IMR-90 (cell line): ENCODE measurements around the gene LFNG. TPM values are rescaled to one million over a fixed set of nuclear protein-coding genes. Genes with fewer than 3 reads are reported as not detected.

ENCODE experiments used
- ATAC-seq: fragments of 200-7000 bp; cut with Tn5 transposase; 2 replicates; pipeline ENCODE4 v1.9.1; 2020; ENCODE audit warnings: low read depth, mild to moderate bottlenecking, moderate library complexity
- BruUV-seq: library from RNA; stranded (reverse); fragments of 400-500 nt; replicated peaks from 2 replicates; lab custom pipeline; 2021; lab: Mats Ljungman, UMichigan
- CTCF ChIA-PET: fragments of 300-600 bp; formaldehyde crosslinking; extraction: SDS; loops from one replicate; lab custom pipeline; 2021; ENCODE audit warnings: antibody characterized with exemption; lab: Yijun Ruan, JAX
- POLR2A ChIA-PET: fragments of 300-600 bp; sonication (Branson Sonifier 250); formaldehyde crosslinking; loops from one replicate; lab custom pipeline; 2022; ENCODE audit warnings: antibody characterized with exemption; ENCODE audit not compliant: unreplicated experiment; lab: Charles Lee
- DNase-seq: peaks from one replicate; pipeline ENCODE4 v3.0.0; 2013
- H2AFZ ChIP-seq: replicated peaks from 2 replicates; pipeline ENCODE3; 2013; ENCODE audit warnings: low read length, mild to moderate bottlenecking; ENCODE audit not compliant: poor library complexity
- H2AK5ac ChIP-seq: 2 replicates; pipeline ENCODE4 v1.6.1; 2013; ENCODE audit warnings: low read depth, low read length, inconsistent platforms
- H2AK9ac ChIP-seq: replicated peaks from 2 replicates; pipeline ENCODE3; 2013; ENCODE audit warnings: mild to moderate bottlenecking, low read depth, low read length, moderate library complexity; ENCODE audit not compliant: poor library complexity
- H2BK120ac ChIP-seq: 2 replicates; pipeline ENCODE4 v1.6.1; 2013; ENCODE audit warnings: low read depth, low read length, inconsistent platforms
- H2BK15ac ChIP-seq: 3 replicates; pipeline ENCODE4 v1.6.1; 2013; ENCODE audit warnings: low read depth, low read length, inconsistent platforms
- H2BK20ac ChIP-seq: 2 replicates; pipeline ENCODE4 v1.6.1; 2013; ENCODE audit warnings: low read depth, mild to moderate bottlenecking, inconsistent platforms, low read length, moderate library complexity
- H2BK5ac ChIP-seq: 2 replicates; pipeline ENCODE4 v1.6.1; 2013; ENCODE audit warnings: mild to moderate bottlenecking, low read depth, low read length, inconsistent platforms; ENCODE audit not compliant: poor library complexity, severe bottlenecking
- H3K14ac ChIP-seq: replicated peaks from 2 replicates; pipeline ENCODE4 v1.6.1; 2013; ENCODE audit warnings: low read depth, low read length, inconsistent platforms
- H3K18ac ChIP-seq: 2 replicates; pipeline ENCODE4 v1.6.1; 2013; ENCODE audit warnings: low read depth, low read length, control low read depth
- H3K23ac ChIP-seq: 2 replicates; pipeline ENCODE4 v1.6.1; 2013; ENCODE audit warnings: low read depth, low read length, inconsistent platforms
- H3K27ac ChIP-seq: 2 replicates; pipeline ENCODE4 v1.5.1; 2013; ENCODE audit warnings: mild to moderate bottlenecking, control low read depth, low read length; ENCODE audit not compliant: insufficient read depth
- H3K27me3 ChIP-seq: 2 replicates; pipeline ENCODE4 v1.6.1; 2013; ENCODE audit warnings: low read length; ENCODE audit not compliant: control insufficient read depth, insufficient read depth
- H3K36me3 ChIP-seq: 2 replicates; pipeline ENCODE4 v1.6.1; 2013; ENCODE audit warnings: low read length, mixed read lengths; ENCODE audit not compliant: control insufficient read depth, insufficient read depth
- H3K4ac ChIP-seq: 2 replicates; pipeline ENCODE4 v1.6.1; 2013; ENCODE audit warnings: low read depth, low read length, inconsistent platforms
- H3K4me1 ChIP-seq: 2 replicates; pipeline ENCODE4 v1.6.1; 2013; ENCODE audit warnings: low read length, mixed read lengths; ENCODE audit not compliant: control insufficient read depth, insufficient read depth
- H3K4me2 ChIP-seq: 2 replicates; pipeline ENCODE4 v1.6.1; 2013; ENCODE audit warnings: low read depth, mild to moderate bottlenecking, control low read depth, low read length, moderate library complexity
- H3K4me3 ChIP-seq: 2 replicates; pipeline ENCODE4 v1.5.1; 2013; ENCODE audit warnings: low read depth, mild to moderate bottlenecking, control low read depth, low read length, moderate library complexity; ENCODE audit not compliant: insufficient read depth
- H3K56ac ChIP-seq: 2 replicates; pipeline ENCODE4 v1.6.1; 2013; ENCODE audit warnings: low read length, inconsistent platforms; ENCODE audit not compliant: insufficient read depth; ENCODE audit errors: extremely low read depth
- H3K79me1 ChIP-seq, 2 experiments: 2 replicates each; pipeline ENCODE4 v1.6.1; 2013; ENCODE audit warnings: low read length in 2 of 2, inconsistent platforms in 1 of 2, low read depth in 1 of 2
- H3K9ac ChIP-seq: 2 replicates; pipeline ENCODE4 v1.6.1; 2013; ENCODE audit warnings: low read depth, low read length, control low read depth
- H3K9me1 ChIP-seq: 2 replicates; pipeline ENCODE4 v1.6.1; 2013; ENCODE audit warnings: low read length, inconsistent platforms; ENCODE audit not compliant: insufficient read depth
- H3K9me3 ChIP-seq: 2 replicates; pipeline ENCODE4 v1.6.1; 2013; ENCODE audit warnings: low read length; ENCODE audit not compliant: control insufficient read depth, insufficient read depth
- H4K20me1 ChIP-seq: 2 replicates; pipeline ENCODE4 v1.6.1; 2013; ENCODE audit warnings: low read length, inconsistent platforms; ENCODE audit not compliant: insufficient read depth
- H4K5ac ChIP-seq: 2 replicates; pipeline ENCODE4 v1.6.1; 2013; ENCODE audit warnings: mild to moderate bottlenecking, low read depth, low read length, control low read depth
- H4K8ac ChIP-seq, 2 experiments: 2 replicates each; pipeline ENCODE4 v1.6.1; 2013; ENCODE audit warnings: low read depth in 2 of 2, low read length in 2 of 2, control low read depth in 1 of 2, inconsistent platforms in 1 of 2
- H4K91ac ChIP-seq: 2 replicates; pipeline ENCODE4 v1.6.1; 2013; ENCODE audit warnings: low read depth, low read length, inconsistent platforms; ENCODE audit not compliant: insufficient read depth
- BHLHE40 ChIP-seq: fragments of 150-350 bp; IDR thresholded peaks from 2 replicates; pipeline ENCODE4 v1.6.1; 2016; ENCODE audit warnings: mild to moderate bottlenecking, low read depth, low read length
- CEBPB ChIP-seq: IDR thresholded peaks from 2 replicates; pipeline ENCODE4 v1.6.1; 2012; ENCODE audit warnings: low read depth, low read length, improper control_type of control experiment
- CHD1 ChIP-seq: IDR thresholded peaks from 2 replicates; pipeline ENCODE4 v1.6.1; 2012; ENCODE audit warnings: low read depth, low read length, improper control_type of control experiment
- CTCF ChIP-seq: conservative IDR thresholded peaks from 2 replicates; pipeline ENCODE4 v1.5.1; 2012; ENCODE audit warnings: mild to moderate bottlenecking, low read depth, low read length, improper control_type of control experiment
- ELK1 ChIP-seq: fragments of 150-350 bp; IDR thresholded peaks from 2 replicates; pipeline ENCODE4 v1.6.1; 2016; ENCODE audit warnings: low read depth, mild to moderate bottlenecking, low read length, moderate library complexity, borderline replicate concordance
- FOS ChIP-seq: fragments of 150-350 bp; IDR thresholded peaks from 2 replicates; pipeline ENCODE4 v1.6.1; 2016; ENCODE audit warnings: low read depth, low read length
- MAFK ChIP-seq: IDR thresholded peaks from 2 replicates; pipeline ENCODE4 v1.6.1; 2012; ENCODE audit warnings: low read depth, low read length, improper control_type of control experiment
- MAZ ChIP-seq: IDR thresholded peaks from 2 replicates; pipeline ENCODE4 v1.6.1; 2012; ENCODE audit warnings: low read depth, mild to moderate bottlenecking, low read length, improper control_type of control experiment, moderate library complexity, borderline replicate concordance
- MXI1 ChIP-seq: IDR thresholded peaks from 2 replicates; pipeline ENCODE4 v1.6.1; 2012; ENCODE audit warnings: low read depth, mild to moderate bottlenecking, low read length, moderate library complexity, borderline replicate concordance
- NFE2L2 ChIP-seq: fragments of 150-350 bp; IDR thresholded peaks from 2 replicates; pipeline ENCODE4 v1.6.1; 2016; ENCODE audit warnings: low read depth, mild to moderate bottlenecking, low read length
- POLR2A ChIP-seq: IDR thresholded peaks from 2 replicates; pipeline ENCODE4 v1.6.1; 2012; ENCODE audit warnings: mild to moderate bottlenecking, low read depth, low read length
- RAD21 ChIP-seq: IDR thresholded peaks from 2 replicates; pipeline ENCODE4 v1.6.1; 2012; ENCODE audit warnings: low read length, improper control_type of control experiment
- RCOR1 ChIP-seq: IDR thresholded peaks from 2 replicates; pipeline ENCODE4 v1.6.1; 2012; ENCODE audit warnings: mild to moderate bottlenecking, low read length, improper control_type of control experiment; ENCODE audit not compliant: insufficient replicate concordance
- SMC3 ChIP-seq: fragments of 150-350 bp; IDR thresholded peaks from 2 replicates; pipeline ENCODE4 v1.6.1; 2016; ENCODE audit warnings: low read depth, mild to moderate bottlenecking, antibody characterized with exemption, low read length, moderate library complexity
- USF2 ChIP-seq: fragments of 150-350 bp; IDR thresholded peaks from 2 replicates; pipeline ENCODE4 v1.6.1; 2017; ENCODE audit warnings: mild to moderate bottlenecking, antibody characterized with exemption, low read length, low read depth
- WGBS, 2 experiments: methylation state at CpG; one replicate each; pipeline versions ENCODE4 v1.1.5 to v1.1.7; 2013; ENCODE audit warnings: missing lambda C conversion rate in 2 of 2; ENCODE audit not compliant: insufficient read length in 1 of 2; ENCODE audit errors: extremely low coverage in 2 of 2; 5-methylcytosine and 5-hydroxymethylcytosine counted together
- dilution Hi-C: fragments of 300-500 bp; cut with HindIII; formaldehyde crosslinking; loops from one replicate; pipeline ENCODE4 v1.14.3; 2018; ENCODE audit warnings: low sequenced_read_pairs; ENCODE audit not compliant: unreplicated experiment
- in situ Hi-C: fragments of 300-500 bp; cut with MboI; formaldehyde crosslinking; loops from 3 replicates; pipeline ENCODE4 v1.14.3; 2019; ENCODE audit warnings: low sequenced_read_pairs, inconsistent platforms, mixed read lengths
- intact Hi-C: fragments of 100-400 bp; cut with micrococcal nuclease; formaldehyde crosslinking; loops from 2 replicates; pipeline ENCODE4 v1.10.0; 2022
- polyA plus RNA-seq, 3 experiments: library from polyadenylated mRNA; depleted of rRNA; stranded (reverse); fragments of >200 nt; gene quantifications; 2 replicates each; pipeline ENCODE4 v1.2.3, GENCODE V29; 2012; ENCODE audit warnings: low replicate concordance in 1 of 3
- total RNA-seq: library from RNA; depleted of rRNA; stranded (reverse); fragments of >200 nt; gene quantifications from 2 replicates; pipeline ENCODE4 v1.2.3, GENCODE V29; 2012

Gene LFNG
- total and polyA plus RNA-seq, 2 of the 4 experiments (the other 2 are of a cell fraction) = 1.8 to 5.1 TPM

- Histone ChIP-seq H3K36me3 (peaks cover 61% of the 10 kb centered on the region), H2BK20ac (no peak overlapping the region), H4K8ac (no peak overlapping the region), H3K56ac (no peak overlapping the region), H3K14ac (no peak overlapping the region), H2AK5ac (no peak overlapping the region), H2AFZ (no peak overlapping the region), H3K23ac (no peak overlapping the region), H2BK5ac (no peak overlapping the region), H3K9me1 (no peaks in the 10 kb centered on the region), H3K4me3 (no peak overlapping the region), H3K27ac (no peak overlapping the region), H3K79me1 (no peaks in the 10 kb centered on the region), H3K18ac (no peak overlapping the region), H4K91ac (no peak overlapping the region), H4K20me1 (no peaks in the 10 kb centered on the region; the same call in 1 of the 2 replicates), H4K5ac (no peak overlapping the region), H2AK9ac (no peak overlapping the region), H2BK15ac (no peak overlapping the region), H3K4me2 (no peak overlapping the region), H3K27me3 (no peaks in the 10 kb centered on the region), H3K9me3 (no peaks in the 10 kb centered on the region), H2BK120ac (no peak overlapping the region), H3K4ac (no peak overlapping the region), H3K4me1 (no peaks in the 10 kb centered on the region), H3K9ac (no peak overlapping the region)
- WGBS, 2 experiments = 86% methylated on average over 11 of the region's 25 CpGs; no CpG with 5 or more reads in 1 of the 2 experiments
- ATAC-seq = no peak
- CTCF ChIA-PET = no interaction called here
- intact Hi-C loops (no loop called here), dilution Hi-C loops (no loop called here), in situ Hi-C loops (no loop called here)
- BruUV-seq = no TSS peak
- POLR2A ChIA-PET = no interaction called here
- no peak for DNase-seq
- TF ChIP-seq MXI1 (no peak), MAFK (no peak), USF2 (no peak), CEBPB (no peak), POLR2A (no peak), MAZ (no peak), ELK1 (no peak), FOS (no peak), RCOR1 (no peak), NFE2L2 (no peak), BHLHE40 (no peak), RAD21 (no peak), SMC3 (no peak), CHD1 (no peak), CTCF (no peak)
Observed at GRCh38 chr7:2542011-2542915, 22.7 kb downstream of the LFNG start.
